Hypothalamus (tissue), 51 donors: ENCODE data around the gene PRKAR1B.

Experiments
- DNase-seq, 51 donors: peaks; one replicate each; lab custom pipeline; 2025; lab: John Stamatoyannopoulos, UW

The PRKAR1B gene

DNA sequence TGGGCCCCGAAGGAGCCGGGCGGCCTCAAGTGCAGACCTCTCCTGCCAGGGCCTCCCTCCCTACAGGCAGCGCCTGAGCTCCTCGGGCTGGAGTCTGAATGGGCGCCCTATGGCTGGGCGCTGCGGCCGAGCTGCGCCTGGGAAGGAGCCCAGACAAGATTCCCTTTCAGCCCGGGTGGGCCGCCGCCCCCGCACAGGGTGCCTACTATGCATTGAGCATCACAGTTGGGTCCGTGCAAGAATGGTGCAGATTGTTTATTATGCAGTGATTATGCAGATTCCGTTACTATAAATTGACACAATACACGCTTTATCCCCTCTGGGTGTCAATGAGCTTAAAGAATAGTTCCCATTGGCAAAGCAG, 130.3 kb downstream of the PRKAR1B start:
- DNase-seq = peak in 31 of 51 donors; percentile 9 to 84 (median 58)

DNA sequence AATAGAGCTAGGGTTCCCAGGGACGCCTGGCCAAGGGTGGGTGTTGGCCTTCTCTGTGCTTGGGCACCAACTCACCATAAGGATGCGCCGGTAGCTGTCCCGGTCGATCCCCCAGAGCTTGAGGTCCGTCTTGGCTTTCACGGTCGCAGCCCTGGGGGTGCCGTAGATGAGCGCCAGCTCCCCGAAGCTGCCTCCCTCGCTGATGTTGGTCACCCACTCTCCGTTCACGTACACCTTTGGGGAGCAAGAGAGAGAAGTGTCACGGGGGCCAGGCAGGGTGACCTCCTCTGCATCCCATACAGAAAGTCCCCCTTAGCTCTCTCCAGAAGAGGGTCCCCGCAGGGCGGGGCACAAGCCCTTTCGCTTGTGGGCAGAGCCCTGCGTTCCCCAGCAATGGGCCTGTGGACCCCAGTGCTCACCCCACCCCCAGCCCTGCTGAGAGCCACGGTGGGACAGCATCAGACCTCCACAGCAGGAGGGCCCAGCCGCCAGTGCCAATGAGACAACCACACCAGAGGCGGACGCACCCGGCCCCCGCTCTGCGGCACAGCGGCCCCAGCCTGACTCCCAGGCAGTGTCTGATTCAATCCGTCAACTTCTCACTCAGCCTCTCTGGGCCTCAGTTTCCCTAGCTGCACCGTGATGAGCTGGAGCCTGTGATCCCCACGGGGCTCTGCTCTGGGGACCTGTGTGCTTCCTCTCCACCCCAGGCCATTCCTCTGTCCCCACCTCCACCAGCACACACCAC, 130.8 kb downstream of the PRKAR1B start:
- no peak for DNase-seq

DNA sequence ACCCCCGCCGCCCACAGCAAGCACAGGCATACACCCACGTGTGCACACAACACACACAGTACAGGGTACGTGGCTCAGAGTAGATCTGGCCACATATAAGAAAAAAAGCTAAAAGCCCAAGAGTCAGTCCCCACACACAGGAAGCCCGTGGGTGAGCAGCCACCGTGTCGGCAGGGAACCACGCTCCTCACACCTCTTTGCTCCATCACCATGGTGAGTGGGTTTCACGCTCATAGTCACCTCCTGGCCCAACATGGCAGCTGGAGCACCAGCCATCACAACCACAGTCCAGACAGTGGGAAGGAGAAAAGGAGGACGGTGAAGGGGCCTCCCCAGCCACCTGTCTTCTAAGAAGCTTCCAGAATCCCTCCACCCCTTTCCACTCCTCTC, 131.5 kb downstream of the PRKAR1B start:
- no peak for DNase-seq

DNA sequence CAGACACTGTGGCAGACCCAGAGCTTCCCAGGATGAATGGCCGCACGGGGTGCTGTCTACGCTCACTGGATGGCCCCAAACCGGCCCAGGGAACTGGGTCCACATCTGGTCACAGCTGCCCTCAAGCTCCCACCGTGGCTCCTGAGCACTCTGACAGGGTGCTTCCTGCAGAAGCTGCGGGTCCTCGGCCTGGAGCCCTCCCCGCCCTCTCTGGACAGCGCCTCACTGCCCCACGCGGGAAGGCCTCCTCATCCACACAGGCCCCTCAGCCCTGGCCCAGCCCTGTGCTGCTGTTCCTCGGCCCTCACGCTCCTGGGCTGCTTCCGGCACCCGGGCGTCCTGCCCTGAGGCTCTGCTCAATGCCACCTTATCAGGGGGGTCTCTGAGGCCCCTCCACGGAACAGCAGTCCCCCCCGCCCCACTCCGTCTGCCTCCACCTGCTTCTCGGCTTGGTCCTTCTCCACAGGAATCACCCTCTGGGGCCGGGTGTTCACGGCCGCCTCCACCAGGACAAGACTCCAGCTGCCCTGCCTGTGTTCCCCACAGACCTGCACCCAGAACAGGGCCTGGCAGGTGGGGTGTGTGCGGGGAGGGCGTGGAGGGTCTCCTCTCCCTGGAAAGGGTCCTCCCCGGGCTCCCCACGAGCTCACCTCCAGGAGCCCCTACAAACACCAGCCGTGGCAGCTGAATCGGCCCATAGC, 132.0 kb downstream of the PRKAR1B start:
- DNase-seq = no peak

DNA sequence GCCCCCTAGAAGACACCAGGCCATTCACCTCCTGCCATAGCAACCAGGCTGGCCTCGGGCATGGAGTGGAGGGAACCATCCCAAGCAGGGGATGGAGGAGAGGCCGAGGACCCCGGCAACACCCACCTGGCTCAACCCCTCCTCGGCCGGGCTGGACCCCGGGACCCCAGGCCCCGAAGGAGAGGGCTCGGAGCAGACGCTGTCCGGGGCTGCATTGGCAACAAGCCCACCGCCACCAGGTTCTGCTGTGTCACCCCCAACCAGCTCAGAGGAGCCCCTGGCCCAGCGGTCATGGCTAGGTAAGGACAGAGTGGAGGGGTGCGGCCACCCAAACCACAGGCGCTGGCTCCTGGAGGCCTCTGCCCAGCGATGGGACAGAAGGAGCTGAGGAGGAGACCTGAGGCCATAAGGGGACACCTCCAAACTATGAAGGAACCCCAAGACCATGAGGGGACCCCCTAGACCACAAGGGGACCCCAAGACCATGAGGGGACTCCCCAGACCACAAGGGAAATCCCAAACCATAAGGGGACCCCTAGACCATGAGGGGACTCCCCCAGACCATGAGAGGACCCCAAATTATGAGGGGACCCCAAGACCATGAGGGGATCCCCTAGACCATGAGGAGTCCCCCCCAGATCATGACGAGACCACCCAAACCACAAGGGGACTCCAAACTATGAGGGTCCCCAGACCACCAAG, 132.7 kb downstream of the PRKAR1B start:
- DNase-seq = no peak

DNA sequence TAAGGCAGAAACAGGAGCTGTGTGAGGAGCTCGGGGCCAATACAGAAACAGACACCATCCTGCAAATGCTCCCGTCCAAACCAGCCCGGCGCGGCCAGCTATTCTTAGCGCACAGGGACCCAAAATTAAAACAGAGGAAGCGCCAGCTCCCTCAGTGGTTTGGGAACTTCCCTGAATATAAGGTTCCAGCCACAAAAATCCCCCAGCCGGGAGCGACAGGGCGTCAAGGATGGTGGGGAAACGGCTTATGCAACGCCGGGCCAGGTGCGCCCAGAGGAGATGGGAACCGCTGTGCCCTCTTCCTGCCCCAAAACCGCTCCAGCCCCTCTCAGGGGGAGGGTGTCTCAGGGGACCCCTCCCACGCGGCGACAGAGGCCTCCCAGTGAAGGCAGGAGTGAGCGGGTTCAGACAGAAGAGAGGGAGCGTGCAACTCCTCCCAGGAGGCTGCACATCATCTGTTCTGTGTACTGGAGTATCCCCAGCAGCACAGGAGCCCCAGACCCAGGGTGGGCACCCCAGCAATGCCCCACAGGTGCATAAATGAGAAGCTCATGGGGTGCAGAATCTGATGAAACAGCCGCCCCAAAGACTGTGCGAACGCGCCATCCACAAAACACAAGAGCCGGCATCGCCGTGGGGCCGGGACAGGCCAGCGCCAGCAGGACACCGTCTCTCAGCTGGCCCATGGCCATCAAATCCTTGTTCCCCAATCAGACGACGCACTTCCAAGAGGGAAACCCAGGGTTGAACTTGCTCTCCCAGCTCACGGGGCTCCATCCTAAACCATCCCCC, 133.6 kb downstream of the PRKAR1B start:
- peak in 1 of 51 donors; percentile 12 for DNase-seq

DNA sequence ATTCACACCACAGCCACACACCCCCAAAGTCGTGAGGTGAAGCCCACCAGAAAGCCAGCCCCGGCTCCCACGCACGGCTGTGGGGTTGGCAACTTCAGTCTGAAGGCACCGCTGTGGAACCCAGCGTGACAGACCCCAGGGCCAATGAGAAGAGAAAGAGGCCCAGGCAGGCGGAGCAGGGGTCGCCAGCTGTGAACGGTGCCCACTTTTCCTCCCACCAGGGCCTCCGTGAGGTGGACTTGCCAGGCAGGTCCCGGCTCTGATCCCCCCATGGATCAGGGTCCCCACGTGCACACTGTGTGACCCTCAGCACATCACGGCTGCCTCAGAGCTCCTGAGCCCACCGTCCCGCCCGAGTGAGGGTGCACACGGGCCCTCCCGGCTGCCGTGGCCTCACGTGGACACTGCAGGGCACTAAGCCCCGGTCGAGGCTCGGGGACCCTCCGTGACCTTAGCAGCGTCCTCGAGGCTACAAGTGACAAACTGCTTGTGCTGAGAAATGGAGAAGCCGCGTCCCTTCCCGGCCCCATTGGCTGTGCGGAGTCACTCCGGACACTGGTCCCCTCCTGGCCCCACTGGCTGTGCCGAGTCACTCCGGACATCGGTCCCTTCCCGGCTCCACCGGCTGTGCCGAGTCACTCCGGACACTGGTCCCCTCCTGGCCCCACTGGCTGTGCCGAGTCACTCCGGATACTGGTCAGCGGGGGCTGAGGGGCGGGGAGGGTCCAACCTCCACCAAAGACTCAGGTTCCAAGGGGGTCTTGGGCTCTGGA, 135.0 kb downstream of the PRKAR1B start:
- DNase-seq = no peak

DNA sequence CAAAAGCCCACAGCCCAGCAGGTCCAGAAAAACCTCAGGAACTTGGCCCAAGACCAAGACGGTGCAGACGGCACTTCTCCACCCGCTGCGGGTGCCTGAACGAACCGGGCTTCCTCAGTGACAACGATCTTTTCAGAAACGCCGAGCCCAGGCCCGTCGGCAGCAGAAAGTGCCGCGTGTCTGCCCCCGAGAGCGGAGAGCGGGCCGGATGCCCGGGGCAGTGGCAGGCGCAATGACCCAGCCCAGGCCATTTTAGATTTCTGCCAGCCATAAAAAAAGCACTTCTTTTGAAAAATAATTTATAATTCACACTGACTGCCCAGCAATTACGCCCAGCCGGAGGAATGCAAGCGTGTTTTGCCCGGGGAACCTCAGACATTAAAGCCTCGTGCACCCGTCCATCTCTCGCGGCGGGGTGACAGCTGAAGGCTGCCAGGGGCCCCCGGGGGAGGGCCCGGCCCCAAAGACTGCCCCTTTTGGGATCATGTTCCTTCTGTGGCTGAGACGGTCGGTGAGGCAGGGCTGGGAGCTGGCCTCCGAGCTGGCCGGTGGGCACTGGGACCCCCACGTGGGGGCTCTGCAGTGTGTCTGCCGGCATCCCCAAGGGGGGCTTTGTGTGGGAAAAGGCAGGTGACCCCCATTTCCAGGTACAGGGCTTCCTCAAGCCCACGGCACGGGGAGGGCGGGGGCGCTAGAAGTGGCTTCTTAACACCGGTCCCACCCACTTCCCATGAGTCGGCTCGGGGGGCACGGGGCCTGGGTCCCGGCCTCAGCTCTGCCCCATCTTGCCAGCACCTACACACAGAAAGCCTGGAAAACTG, 136.1 kb downstream of the PRKAR1B start:
- peak in 17 of 51 donors; percentile 9 to 52 (median 27) for DNase-seq

DNA sequence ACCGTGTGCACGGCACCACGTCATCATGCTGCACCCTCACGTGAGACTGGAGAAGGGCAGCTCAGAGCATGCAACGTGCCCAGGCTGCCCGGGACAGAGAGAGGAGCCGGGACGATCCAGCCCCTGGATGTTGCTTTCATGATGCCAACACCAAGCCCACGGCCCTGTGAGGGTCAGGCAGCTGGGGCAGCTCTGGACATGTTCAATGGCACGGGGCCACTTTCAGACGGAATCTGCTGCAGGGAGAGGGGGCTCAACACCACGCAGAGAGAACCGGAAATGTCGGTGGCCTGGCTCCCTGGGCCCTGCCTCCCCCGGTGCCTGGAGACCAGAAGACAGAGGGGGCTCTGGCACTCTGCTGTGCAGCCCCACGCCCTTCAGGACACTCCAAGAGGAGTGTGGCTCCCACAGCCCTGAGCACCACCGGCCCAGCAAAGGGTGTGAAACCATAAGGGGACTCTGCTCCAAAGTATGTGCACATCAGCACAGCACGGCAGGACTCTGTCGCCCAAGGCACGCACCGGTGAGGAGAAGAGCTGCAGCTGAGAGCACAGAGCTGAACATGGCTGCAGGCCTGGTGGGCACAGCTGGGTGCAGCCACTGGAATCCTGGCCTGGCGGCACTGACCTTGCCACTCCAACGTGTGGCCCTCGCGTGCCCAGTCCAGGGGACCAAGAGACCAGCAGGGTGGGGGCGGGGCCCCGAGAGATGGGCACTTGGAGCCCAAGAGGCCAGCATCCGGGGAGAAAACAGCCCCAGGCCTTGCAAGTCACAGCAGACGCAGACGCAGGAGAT, 137.1 kb downstream of the PRKAR1B start:
- no peak for DNase-seq

DNA sequence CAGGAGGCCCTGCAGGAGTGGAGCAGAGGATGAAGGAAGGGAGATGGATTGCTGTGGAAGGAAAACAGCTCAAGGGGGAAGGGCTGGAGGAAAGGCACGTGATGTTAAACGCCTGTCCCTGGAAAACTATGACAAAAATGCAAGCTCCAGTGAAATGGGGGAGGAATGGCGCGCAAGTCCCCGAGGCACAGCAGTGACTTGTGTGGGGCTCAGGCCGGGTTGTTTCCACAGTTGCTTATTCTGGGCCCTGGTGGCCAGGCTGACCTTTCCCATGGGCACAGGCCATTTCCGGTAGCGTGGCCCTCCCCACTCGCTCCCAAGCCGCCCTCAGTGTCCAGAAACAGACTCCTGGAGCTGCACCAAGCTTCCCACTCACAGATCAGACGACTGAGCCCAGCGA, 139.3 kb downstream of the PRKAR1B start:
- DNase-seq = no peak

DNA sequence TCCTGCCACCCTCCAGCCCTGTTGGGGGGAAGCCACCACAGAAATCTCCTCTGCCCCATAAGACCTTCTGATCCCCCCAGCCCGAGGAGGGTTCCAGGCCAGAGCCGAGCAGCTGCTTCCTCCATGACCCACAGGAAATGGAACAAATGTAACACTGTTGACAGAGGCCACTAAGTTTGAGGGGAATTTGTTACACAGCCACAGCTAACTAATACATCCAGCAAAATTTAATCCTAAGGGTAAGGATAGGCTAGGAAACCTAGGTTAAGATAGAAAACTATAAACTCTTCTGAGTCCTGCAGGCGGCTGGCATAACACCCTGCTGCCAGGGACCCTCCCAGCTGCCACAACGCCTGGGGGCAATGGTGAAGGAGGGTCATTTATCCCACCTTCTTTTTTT, 140.6 kb downstream of the PRKAR1B start:
- DNase-seq = no peak

DNA sequence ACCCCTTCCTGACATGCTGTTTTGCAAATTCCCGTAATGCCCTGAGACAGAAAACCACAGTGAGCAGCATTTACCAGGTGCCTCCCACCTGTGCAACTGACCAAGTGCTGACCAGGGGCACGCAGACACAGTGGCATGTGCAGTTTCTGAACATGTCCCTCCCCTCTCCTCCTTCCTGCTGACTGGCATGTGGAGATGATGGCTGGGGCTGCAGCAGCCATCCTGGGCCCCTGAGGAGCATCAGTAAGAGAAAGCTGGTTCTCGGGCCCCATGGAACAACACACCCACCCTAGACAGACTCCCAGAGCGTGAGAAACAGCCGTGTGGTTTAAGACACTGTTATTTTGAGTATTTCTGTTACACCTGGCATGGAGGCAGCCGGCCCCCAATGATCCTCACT, 141.2 kb downstream of the PRKAR1B start:
- no peak for DNase-seq

DNA sequence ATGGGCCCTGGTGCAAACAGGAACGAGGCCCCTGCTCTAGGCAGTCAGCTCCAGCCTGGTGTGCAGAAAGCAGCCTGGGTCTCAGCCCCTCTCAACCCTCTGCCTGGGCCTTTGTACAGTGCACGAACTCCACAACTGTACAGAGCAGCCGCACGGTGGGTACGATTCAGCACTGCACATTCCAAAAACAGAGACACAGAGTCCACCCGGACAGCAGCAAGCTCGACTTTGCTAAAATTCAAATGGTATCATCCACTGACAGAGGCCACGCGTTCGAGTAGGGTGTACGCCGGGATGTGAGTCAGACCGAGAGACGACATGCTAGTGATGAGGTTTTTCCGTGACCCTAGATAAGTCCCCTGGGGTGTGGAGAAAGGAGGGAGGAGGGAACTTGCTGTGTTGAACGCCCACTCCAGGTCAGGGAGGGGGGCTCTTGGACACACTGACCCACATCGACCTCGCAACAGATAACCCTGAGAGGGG, 141.8 kb downstream of the PRKAR1B start:
- DNase-seq = no peak

DNA sequence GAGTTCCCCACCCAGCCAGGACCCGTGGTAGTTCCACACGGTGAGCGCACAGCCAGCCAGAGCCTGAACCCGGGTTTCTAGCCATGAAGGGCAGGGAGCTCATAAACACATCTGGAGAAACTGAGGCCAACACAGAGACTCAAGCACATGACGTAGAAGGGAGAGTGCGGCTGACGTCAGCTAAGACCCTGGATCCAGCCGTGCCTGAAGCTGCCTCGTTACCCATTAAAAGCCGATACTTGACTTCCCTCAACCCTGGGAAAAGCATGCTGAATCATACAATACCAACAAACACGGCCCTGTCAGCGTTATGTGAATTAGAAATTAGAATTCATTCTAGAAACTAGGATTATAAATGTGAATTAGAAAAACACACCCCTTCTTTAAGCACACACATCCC, 142.3 kb downstream of the PRKAR1B start:
- no peak for DNase-seq

DNA sequence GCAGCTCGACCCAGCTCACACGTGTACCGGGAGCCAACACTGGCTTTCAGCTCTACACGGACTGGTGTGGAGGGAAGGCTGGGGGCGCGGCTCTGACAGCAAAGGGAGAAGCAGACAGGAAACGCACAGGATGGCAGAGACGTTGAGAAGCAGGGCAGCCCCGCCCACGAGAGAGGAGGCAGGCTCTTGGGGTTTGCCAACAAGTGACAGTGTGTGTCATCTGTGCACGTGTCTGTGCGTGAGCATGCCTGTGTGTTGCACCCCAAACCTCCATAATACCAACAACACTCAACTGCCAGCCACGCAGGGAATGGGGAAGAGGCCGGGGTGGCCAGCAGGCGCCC, 143.0 kb downstream of the PRKAR1B start:
- DNase-seq = peak in 1 of 51 donors; percentile 41

DNA sequence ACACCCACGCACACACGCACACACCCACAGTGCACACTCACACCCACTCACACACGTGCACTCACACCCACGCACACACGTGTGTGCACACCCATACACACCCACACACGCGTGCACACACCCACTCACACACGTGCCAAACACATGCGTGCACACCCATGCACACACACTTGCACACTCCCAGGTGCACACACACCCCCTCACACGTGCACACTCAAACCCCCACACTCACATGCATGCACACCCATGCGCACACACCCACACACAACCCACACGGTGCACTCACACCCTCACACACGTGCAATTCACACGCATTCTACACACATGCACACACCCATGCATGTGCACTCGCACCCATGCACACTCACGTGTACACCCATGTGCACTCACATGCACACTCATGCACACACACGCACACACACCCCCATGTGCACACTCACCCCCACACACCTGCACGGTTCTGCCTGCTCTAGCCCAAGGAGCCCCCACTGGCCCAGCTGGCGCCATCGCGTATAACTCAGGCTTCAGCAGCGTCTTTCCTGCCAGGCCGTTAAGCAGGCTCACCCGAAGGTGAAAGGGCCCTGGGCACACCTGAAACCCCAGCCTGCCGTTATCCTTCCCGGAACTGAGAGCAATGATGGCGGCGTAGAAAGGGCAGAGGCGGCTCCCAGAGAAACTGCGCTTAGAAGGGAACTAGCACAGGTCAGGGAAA, 143.5 kb downstream of the PRKAR1B start:
- DNase-seq = no peak

DNA sequence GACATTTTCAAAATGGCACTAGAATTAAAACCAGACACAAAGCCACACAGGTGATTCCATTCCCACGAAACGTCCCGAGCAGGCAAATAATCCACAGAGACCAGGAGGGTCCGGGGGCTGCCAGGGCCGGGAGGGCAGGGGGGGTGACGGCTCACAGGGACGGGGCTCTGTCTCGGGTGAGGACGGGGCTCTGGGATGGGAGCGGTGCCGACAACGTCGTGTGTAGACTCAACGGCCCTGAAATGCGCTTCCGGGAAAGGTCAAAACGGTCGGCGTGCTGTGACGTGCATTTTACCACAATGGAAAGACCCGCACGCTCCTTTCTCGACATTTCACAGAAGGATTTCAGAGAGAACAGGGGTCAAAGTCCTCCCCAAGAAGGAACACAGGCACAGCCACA, 144.2 kb downstream of the PRKAR1B start:
- no peak for DNase-seq
